IMR-90 (cell line): ENCODE results near the gene HIVEP3. TPM values are rescaled to one million over a fixed set of nuclear protein-coding genes. Genes with fewer than 3 reads are reported as not detected.

ENCODE experiments used
- ATAC-seq: fragments of 200-7000 bp; cut with Tn5 transposase; 2 replicates; pipeline ENCODE4 v1.9.1; 2020; ENCODE audit warnings: low read depth, mild to moderate bottlenecking, moderate library complexity
- BruUV-seq: library from RNA; stranded (reverse); fragments of 400-500 nt; replicated peaks from 2 replicates; lab custom pipeline; 2021; lab: Mats Ljungman, UMichigan
- CTCF ChIA-PET: fragments of 300-600 bp; formaldehyde crosslinking; extraction: SDS; loops from one replicate; lab custom pipeline; 2021; ENCODE audit warnings: antibody characterized with exemption; lab: Yijun Ruan, JAX
- POLR2A ChIA-PET: fragments of 300-600 bp; sonication (Branson Sonifier 250); formaldehyde crosslinking; loops from one replicate; lab custom pipeline; 2022; ENCODE audit warnings: antibody characterized with exemption; ENCODE audit not compliant: unreplicated experiment; lab: Charles Lee
- DNase-seq: peaks from one replicate; pipeline ENCODE4 v3.0.0; 2013
- H2AFZ ChIP-seq: replicated peaks from 2 replicates; pipeline ENCODE3; 2013; ENCODE audit warnings: low read length, mild to moderate bottlenecking; ENCODE audit not compliant: poor library complexity
- H2AK5ac ChIP-seq: 2 replicates; pipeline ENCODE4 v1.6.1; 2013; ENCODE audit warnings: low read depth, low read length, inconsistent platforms
- H2AK9ac ChIP-seq: replicated peaks from 2 replicates; pipeline ENCODE3; 2013; ENCODE audit warnings: mild to moderate bottlenecking, low read depth, low read length, moderate library complexity; ENCODE audit not compliant: poor library complexity
- H2BK120ac ChIP-seq: 2 replicates; pipeline ENCODE4 v1.6.1; 2013; ENCODE audit warnings: low read depth, low read length, inconsistent platforms
- H2BK15ac ChIP-seq: 3 replicates; pipeline ENCODE4 v1.6.1; 2013; ENCODE audit warnings: low read depth, low read length, inconsistent platforms
- H2BK20ac ChIP-seq: 2 replicates; pipeline ENCODE4 v1.6.1; 2013; ENCODE audit warnings: low read depth, mild to moderate bottlenecking, inconsistent platforms, low read length, moderate library complexity
- H2BK5ac ChIP-seq: 2 replicates; pipeline ENCODE4 v1.6.1; 2013; ENCODE audit warnings: mild to moderate bottlenecking, low read depth, low read length, inconsistent platforms; ENCODE audit not compliant: poor library complexity, severe bottlenecking
- H3K14ac ChIP-seq: replicated peaks from 2 replicates; pipeline ENCODE4 v1.6.1; 2013; ENCODE audit warnings: low read depth, low read length, inconsistent platforms
- H3K18ac ChIP-seq: 2 replicates; pipeline ENCODE4 v1.6.1; 2013; ENCODE audit warnings: low read depth, low read length, control low read depth
- H3K23ac ChIP-seq: 2 replicates; pipeline ENCODE4 v1.6.1; 2013; ENCODE audit warnings: low read depth, low read length, inconsistent platforms
- H3K27ac ChIP-seq: 2 replicates; pipeline ENCODE4 v1.5.1; 2013; ENCODE audit warnings: mild to moderate bottlenecking, control low read depth, low read length; ENCODE audit not compliant: insufficient read depth
- H3K27me3 ChIP-seq: 2 replicates; pipeline ENCODE4 v1.6.1; 2013; ENCODE audit warnings: low read length; ENCODE audit not compliant: control insufficient read depth, insufficient read depth
- H3K36me3 ChIP-seq: 2 replicates; pipeline ENCODE4 v1.6.1; 2013; ENCODE audit warnings: low read length, mixed read lengths; ENCODE audit not compliant: control insufficient read depth, insufficient read depth
- H3K4ac ChIP-seq: 2 replicates; pipeline ENCODE4 v1.6.1; 2013; ENCODE audit warnings: low read depth, low read length, inconsistent platforms
- H3K4me1 ChIP-seq: 2 replicates; pipeline ENCODE4 v1.6.1; 2013; ENCODE audit warnings: low read length, mixed read lengths; ENCODE audit not compliant: control insufficient read depth, insufficient read depth
- H3K4me2 ChIP-seq: 2 replicates; pipeline ENCODE4 v1.6.1; 2013; ENCODE audit warnings: low read depth, mild to moderate bottlenecking, control low read depth, low read length, moderate library complexity
- H3K4me3 ChIP-seq: 2 replicates; pipeline ENCODE4 v1.5.1; 2013; ENCODE audit warnings: low read depth, mild to moderate bottlenecking, control low read depth, low read length, moderate library complexity; ENCODE audit not compliant: insufficient read depth
- H3K56ac ChIP-seq: 2 replicates; pipeline ENCODE4 v1.6.1; 2013; ENCODE audit warnings: low read length, inconsistent platforms; ENCODE audit not compliant: insufficient read depth; ENCODE audit errors: extremely low read depth
- H3K79me1 ChIP-seq, 2 experiments: 2 replicates each; pipeline ENCODE4 v1.6.1; 2013; ENCODE audit warnings: low read length in 2 of 2, inconsistent platforms in 1 of 2, low read depth in 1 of 2
- H3K9ac ChIP-seq: 2 replicates; pipeline ENCODE4 v1.6.1; 2013; ENCODE audit warnings: low read depth, low read length, control low read depth
- H3K9me1 ChIP-seq: 2 replicates; pipeline ENCODE4 v1.6.1; 2013; ENCODE audit warnings: low read length, inconsistent platforms; ENCODE audit not compliant: insufficient read depth
- H3K9me3 ChIP-seq: 2 replicates; pipeline ENCODE4 v1.6.1; 2013; ENCODE audit warnings: low read length; ENCODE audit not compliant: control insufficient read depth, insufficient read depth
- H4K20me1 ChIP-seq: 2 replicates; pipeline ENCODE4 v1.6.1; 2013; ENCODE audit warnings: low read length, inconsistent platforms; ENCODE audit not compliant: insufficient read depth
- H4K5ac ChIP-seq: 2 replicates; pipeline ENCODE4 v1.6.1; 2013; ENCODE audit warnings: mild to moderate bottlenecking, low read depth, low read length, control low read depth
- H4K8ac ChIP-seq, 2 experiments: 2 replicates each; pipeline ENCODE4 v1.6.1; 2013; ENCODE audit warnings: low read depth in 2 of 2, low read length in 2 of 2, control low read depth in 1 of 2, inconsistent platforms in 1 of 2
- H4K91ac ChIP-seq: 2 replicates; pipeline ENCODE4 v1.6.1; 2013; ENCODE audit warnings: low read depth, low read length, inconsistent platforms; ENCODE audit not compliant: insufficient read depth
- BHLHE40 ChIP-seq: fragments of 150-350 bp; IDR thresholded peaks from 2 replicates; pipeline ENCODE4 v1.6.1; 2016; ENCODE audit warnings: mild to moderate bottlenecking, low read depth, low read length
- FOS ChIP-seq: fragments of 150-350 bp; IDR thresholded peaks from 2 replicates; pipeline ENCODE4 v1.6.1; 2016; ENCODE audit warnings: low read depth, low read length
- MAFK ChIP-seq: IDR thresholded peaks from 2 replicates; pipeline ENCODE4 v1.6.1; 2012; ENCODE audit warnings: low read depth, low read length, improper control_type of control experiment
- RAD21 ChIP-seq: IDR thresholded peaks from 2 replicates; pipeline ENCODE4 v1.6.1; 2012; ENCODE audit warnings: low read length, improper control_type of control experiment
- RCOR1 ChIP-seq: IDR thresholded peaks from 2 replicates; pipeline ENCODE4 v1.6.1; 2012; ENCODE audit warnings: mild to moderate bottlenecking, low read length, improper control_type of control experiment; ENCODE audit not compliant: insufficient replicate concordance
- SMC3 ChIP-seq: fragments of 150-350 bp; IDR thresholded peaks from 2 replicates; pipeline ENCODE4 v1.6.1; 2016; ENCODE audit warnings: low read depth, mild to moderate bottlenecking, antibody characterized with exemption, low read length, moderate library complexity
- WGBS, 2 experiments: methylation state at CpG; one replicate each; pipeline versions ENCODE4 v1.1.5 to v1.1.7; 2013; ENCODE audit warnings: missing lambda C conversion rate in 2 of 2; ENCODE audit not compliant: insufficient read length in 1 of 2; ENCODE audit errors: extremely low coverage in 2 of 2; 5-methylcytosine and 5-hydroxymethylcytosine counted together
- dilution Hi-C: fragments of 300-500 bp; cut with HindIII; formaldehyde crosslinking; loops from one replicate; pipeline ENCODE4 v1.14.3; 2018; ENCODE audit warnings: low sequenced_read_pairs; ENCODE audit not compliant: unreplicated experiment
- in situ Hi-C: fragments of 300-500 bp; cut with MboI; formaldehyde crosslinking; loops from 3 replicates; pipeline ENCODE4 v1.14.3; 2019; ENCODE audit warnings: low sequenced_read_pairs, inconsistent platforms, mixed read lengths
- intact Hi-C: fragments of 100-400 bp; cut with micrococcal nuclease; formaldehyde crosslinking; loops from 2 replicates; pipeline ENCODE4 v1.10.0; 2022
- polyA plus RNA-seq, 3 experiments: library from polyadenylated mRNA; depleted of rRNA; stranded (reverse); fragments of >200 nt; gene quantifications; 2 replicates each; pipeline ENCODE4 v1.2.3, GENCODE V29; 2012; ENCODE audit warnings: low replicate concordance in 1 of 3
- total RNA-seq: library from RNA; depleted of rRNA; stranded (reverse); fragments of >200 nt; gene quantifications from 2 replicates; pipeline ENCODE4 v1.2.3, GENCODE V29; 2012

Gene HIVEP3
- total and polyA plus RNA-seq, 2 of the 4 experiments (the other 2 are of a cell fraction), result 1.4 to 4.0 TPM

DNA sequence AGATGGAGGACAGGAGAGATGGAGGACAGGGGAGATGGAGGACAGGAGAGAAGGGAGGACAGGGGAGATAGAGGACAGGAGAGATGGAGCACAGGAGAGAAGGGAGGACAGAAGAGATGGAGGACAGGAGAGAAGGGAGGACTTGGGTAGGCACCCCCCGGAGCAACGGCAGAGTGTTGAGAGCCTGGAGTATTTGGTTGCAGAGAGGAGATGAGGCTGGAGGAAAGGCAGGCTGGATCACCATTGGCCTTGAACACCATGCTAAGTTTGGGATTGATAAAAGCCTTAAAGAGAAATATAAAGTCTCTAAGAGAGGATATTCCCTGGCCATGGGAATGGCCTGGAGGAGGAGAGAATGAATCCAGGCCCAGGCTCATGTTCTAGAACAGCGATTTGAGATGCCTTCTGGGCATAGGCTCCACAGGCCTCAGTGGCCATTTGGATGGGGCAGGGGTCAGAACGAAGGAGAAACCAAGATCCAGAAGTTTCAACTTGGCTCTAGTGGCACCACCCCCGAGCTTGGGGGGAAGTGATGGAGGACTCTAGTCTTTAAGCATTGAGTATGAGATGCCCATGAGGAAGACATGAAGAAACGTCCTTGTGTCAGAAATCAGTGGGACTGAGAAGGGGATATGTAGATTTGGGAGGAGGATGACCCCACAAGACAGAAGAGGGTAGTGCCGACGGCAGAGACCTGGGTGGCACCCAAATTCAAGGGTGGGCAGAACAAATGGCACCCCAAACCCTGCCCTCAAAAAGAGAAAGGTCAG, 386.3 kb downstream of the HIVEP3 start:
- H3K14ac ChIP-seq, result no peak overlapping the region
- no TSS peak for BruUV-seq
- H2AFZ ChIP-seq, result no peak overlapping the region
- no peaks in the 10 kb centered on the region for H3K9me3 ChIP-seq
- TF ChIP-seq BHLHE40 (no peak), RAD21 (no peak), RCOR1 (no peak), SMC3 (no peak), MAFK (no peak), FOS (no peak)
- no peak overlapping the region for H3K4me2 ChIP-seq
- no peak overlapping the region for H3K27ac ChIP-seq
- H4K8ac ChIP-seq, result no peak overlapping the region
- peaks cover 10% of the 10 kb centered on the region; the same call in 1 of the 2 replicates for H3K9me1 ChIP-seq
- H3K4me1 ChIP-seq, result peaks cover 3% of the 10 kb centered on the region; the same call in 1 of the 2 replicates
- WGBS, 2 experiments, result 72% methylated on average over 3 of the region's 8 CpGs; no CpG with 5 or more reads in 1 of the 2 experiments
- in situ Hi-C loops, result no loop called here
- ChIA-PET POLR2A (interaction anchor here (0.9 kb wide), 1 partner anchor 26 kb away, joined by 3 read pairs; no protein-coding TSS in a partner anchor), CTCF (interaction anchor here (1.1 kb wide), 1 partner anchor 248 kb away, joined by 3 read pairs; no protein-coding TSS in a partner anchor)
- intact Hi-C loops, result no loop called here
- no peaks in the 10 kb centered on the region; the same call in 1 of the 2 replicates for H3K27me3 ChIP-seq
- DNase-seq (no peak), ATAC-seq (no peak)
- dilution Hi-C loops, result no loop called here
- H3K79me1 ChIP-seq, result no peaks in the 10 kb centered on the region
- H3K4me3 ChIP-seq, result no peak overlapping the region
- H2AK5ac ChIP-seq, result no peak overlapping the region
- H2BK5ac ChIP-seq, result no peak overlapping the region
- H3K9ac ChIP-seq, result no peak overlapping the region
- H3K56ac ChIP-seq, result no peak overlapping the region; the same call in 1 of the 2 replicates
- no peak overlapping the region for H4K5ac ChIP-seq
- H4K91ac ChIP-seq, result no peak overlapping the region
- H2AK9ac ChIP-seq, result no peak overlapping the region
- H4K20me1 ChIP-seq, result no peaks in the 10 kb centered on the region
- H2BK120ac ChIP-seq, result no peak overlapping the region
- H3K23ac ChIP-seq, result no peak overlapping the region
- H2BK15ac ChIP-seq, result no peak overlapping the region
- H2BK20ac ChIP-seq, result no peak overlapping the region
- H3K18ac ChIP-seq, result no peak overlapping the region
- H3K4ac ChIP-seq, result no peak overlapping the region
- no peaks in the 10 kb centered on the region for H3K36me3 ChIP-seq
